ENCODE data around the gene PTPRG.
A peak's percentile ranks its signal among the peaks of the same experiment; 100 is the strongest.

The PTPRG gene

DNA sequence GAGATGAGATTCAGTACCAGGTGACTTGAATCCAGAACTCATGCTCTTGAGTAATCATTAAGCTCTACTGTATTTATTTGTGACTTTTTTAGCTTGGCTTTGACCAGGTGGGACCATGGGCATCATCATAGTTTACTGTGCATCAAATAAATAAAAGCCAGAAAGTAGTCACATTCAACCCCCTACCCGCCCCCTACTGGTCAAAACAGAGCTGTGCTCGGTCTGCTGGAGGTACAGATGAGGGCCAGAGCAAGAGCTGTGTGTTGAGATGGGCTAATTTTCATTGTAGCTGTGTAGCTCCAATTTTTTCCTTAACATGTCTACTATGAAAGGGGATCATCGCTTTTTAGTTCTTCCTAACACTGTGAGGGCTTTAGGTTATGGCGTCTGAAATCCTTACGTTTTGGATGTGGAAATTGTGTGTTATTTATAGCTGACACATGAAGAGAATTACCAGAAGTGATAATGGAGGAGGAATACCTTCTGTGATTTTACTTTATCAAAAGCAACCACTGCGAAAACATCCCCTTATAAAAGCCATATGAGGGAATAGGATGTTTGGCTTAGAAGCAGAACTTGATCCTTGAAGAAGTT is 375.1 kb downstream of the PTPRG start:
- DNase-seq (ENCODE audit: low read depth): peak; percentile 32
- TF ChIP-seq, protein P1, sequence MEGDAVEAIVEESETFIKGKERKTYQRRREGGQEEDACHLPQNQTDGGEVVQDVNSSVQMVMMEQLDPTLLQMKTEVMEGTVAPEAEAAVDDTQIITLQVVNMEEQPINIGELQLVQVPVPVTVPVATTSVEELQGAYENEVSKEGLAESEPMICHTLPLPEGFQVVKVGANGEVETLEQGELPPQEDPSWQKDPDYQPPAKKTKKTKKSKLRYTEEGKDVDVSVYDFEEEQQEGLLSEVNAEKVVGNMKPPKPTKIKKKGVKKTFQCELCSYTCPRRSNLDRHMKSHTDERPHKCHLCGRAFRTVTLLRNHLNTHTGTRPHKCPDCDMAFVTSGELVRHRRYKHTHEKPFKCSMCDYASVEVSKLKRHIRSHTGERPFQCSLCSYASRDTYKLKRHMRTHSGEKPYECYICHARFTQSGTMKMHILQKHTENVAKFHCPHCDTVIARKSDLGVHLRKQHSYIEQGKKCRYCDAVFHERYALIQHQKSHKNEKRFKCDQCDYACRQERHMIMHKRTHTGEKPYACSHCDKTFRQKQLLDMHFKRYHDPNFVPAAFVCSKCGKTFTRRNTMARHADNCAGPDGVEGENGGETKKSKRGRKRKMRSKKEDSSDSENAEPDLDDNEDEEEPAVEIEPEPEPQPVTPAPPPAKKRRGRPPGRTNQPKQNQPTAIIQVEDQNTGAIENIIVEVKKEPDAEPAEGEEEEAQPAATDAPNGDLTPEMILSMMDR (conservative IDR thresholded peaks at IDR 0.05; ENCODE audit: control insufficient read depth, insufficient read depth, low read depth, low read length): peak; percentile 70
- no peak overlapping the region for H3K4me3 ChIP-seq (ENCODE audit: control insufficient read depth, low read depth, low read length)

DNA sequence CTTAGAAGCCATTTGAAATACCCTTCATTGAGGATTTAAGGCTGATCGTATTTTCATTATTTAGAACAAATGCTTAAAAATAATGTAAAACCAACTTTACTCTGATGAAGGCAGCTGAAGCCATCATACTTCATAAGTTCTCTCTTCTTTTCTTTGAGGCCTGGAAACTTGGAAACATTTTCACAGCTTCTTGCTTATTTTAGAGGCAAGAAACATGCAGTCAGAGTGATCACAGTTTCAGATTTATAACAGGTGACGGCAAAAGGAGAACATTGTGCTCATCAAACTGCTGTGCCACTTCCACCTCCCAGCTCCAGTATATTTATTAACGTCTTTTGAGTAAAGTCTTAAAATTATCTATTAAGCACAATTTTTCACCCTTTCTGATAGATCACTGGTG is 376.1 kb downstream of the PTPRG start:
- H3K4me3 ChIP-seq (ENCODE audit: control insufficient read depth, low read depth, low read length): no peak overlapping the region
- TF ChIP-seq, protein P1 (conservative IDR thresholded peaks at IDR 0.05; ENCODE audit: control insufficient read depth, insufficient read depth, low read depth, low read length): no peak
- DNase-seq (ENCODE audit: low read depth): no peak

DNA sequence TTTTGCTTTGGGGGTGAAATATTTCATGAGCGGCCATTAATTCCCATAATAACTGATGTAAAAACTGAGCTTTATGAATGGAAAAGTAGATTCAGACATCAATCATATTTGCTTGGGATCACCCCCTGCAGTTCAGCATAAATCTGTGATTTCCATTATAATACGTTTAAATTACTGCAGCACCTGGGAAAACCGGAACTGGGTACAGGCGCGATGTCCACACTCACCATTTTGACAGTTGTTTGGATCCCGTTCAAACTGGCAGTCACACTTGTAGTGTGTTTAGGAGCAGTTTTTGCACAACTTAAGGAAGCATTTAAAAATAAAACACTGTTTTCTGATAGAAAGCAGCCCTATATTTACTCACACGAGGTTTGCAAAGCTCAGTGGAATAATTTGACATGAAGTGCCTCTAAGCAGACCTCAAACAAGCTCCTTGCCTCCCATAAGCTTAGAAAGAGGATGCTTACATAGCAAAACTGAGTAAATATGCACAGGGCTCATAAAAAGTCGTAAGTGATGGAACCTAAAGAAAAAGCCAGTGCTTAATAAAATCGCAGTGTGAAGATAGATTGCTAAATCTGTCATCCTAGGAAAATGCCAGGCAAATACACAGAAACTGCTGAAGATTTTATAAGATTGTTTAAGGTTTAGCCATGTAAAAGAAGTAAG is 377.6 kb downstream of the PTPRG start:
- no peak for DNase-seq (ENCODE audit: low read depth)
- TF ChIP-seq, protein P1 (conservative IDR thresholded peaks at IDR 0.05; ENCODE audit: control insufficient read depth, insufficient read depth, low read depth, low read length): no peak
- H3K4me3 ChIP-seq (ENCODE audit: control insufficient read depth, low read depth, low read length): no peak overlapping the region

DNA sequence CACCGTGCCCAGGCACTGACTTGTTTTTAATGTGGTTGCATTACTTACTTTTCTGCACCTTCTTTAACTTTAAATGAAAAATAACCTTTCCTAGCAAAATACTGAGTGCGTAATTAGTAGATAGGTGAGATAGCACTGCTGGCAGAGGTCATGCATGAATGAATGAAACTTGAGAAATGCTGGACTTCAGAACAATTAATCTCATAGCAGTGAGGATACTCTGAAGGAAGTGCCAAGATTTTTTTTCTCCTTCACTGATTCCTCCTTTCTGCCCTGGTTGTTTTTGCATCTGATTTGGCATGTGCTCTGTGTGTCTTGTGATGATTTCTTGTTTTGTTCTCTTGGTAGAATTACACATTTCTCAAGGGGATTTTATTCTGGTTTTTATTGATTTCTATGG is 378.9 kb downstream of the PTPRG start:
- DNase-seq (ENCODE audit: low read depth): no peak
- no peak overlapping the region for H3K4me3 ChIP-seq (ENCODE audit: control insufficient read depth, low read depth, low read length)
- TF ChIP-seq, protein P1 (conservative IDR thresholded peaks at IDR 0.05; ENCODE audit: control insufficient read depth, insufficient read depth, low read depth, low read length): no peak

DNA sequence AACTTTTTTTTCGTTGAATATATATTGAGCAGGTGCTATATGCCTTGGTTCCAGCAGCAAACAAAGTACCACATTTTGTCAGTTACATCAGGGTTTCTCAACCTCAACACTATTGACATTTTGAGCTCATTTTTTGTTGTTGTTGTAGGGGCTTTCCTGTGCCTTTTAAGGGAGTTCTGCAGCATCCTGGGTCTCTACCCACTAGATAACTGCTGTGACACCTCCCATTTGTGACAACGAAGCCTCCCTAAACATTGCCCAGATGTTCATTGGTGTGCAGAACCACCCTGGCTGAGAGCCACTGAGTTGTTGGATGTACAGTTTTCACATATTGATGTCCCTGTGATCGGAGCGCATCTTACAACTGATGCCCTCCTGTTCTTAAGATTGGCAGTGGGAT is 382.6 kb downstream of the PTPRG start:
- TF ChIP-seq, protein P1 (conservative IDR thresholded peaks at IDR 0.05; ENCODE audit: control insufficient read depth, insufficient read depth, low read depth, low read length): no peak
- H3K4me3 ChIP-seq (ENCODE audit: control insufficient read depth, low read depth, low read length): no peak overlapping the region

DNA sequence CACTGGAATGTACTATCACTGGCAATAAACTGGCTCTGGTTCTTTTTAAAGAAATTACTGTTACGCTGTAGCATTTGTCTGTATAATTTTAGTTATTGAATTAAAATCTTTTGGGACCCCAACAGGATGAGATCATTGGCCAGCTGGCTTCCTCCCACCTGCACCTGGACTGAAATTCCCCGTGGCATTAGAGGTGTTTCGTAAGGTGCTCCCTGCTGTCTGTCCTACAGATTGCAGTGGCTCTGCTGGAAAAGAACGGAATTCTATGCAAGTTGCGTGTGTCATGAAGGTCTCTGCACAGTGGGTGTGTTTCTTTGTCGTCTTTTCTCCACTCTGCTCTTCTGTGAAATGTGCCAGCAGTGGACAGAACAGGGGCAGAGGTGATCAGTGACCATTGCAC is 383.4 kb downstream of the PTPRG start:
- H3K4me3 ChIP-seq (ENCODE audit: control insufficient read depth, low read depth, low read length): no peak overlapping the region
- DNase-seq (ENCODE audit: low read depth): no peak
- TF ChIP-seq, protein P1 (conservative IDR thresholded peaks at IDR 0.05; ENCODE audit: control insufficient read depth, insufficient read depth, low read depth, low read length): no peak

More for the DNA sequence above, 382.6 kb downstream of the PTPRG start:
- DNase-seq (ENCODE audit: low read depth): no peak
